KOPT-K1 (cell line): ENCODE measurements around the gene SENP2.

Source experiments
- H3K27ac ChIP-seq: fragments of 200-600 bp; sonication (generic); 2 replicates; pipeline ENCODE4 v1.5.1; 2016; ENCODE audit warnings: antibody characterized with exemption, mild to moderate bottlenecking, low read depth, low read length; ENCODE audit not compliant: poor library complexity, severe bottlenecking
- H3K36me3 ChIP-seq: fragments of 200-600 bp; sonication (generic); 2 replicates; pipeline ENCODE4 v1.5.1; 2017; ENCODE audit warnings: antibody characterized with exemption, mild to moderate bottlenecking, low read length, moderate library complexity; ENCODE audit not compliant: insufficient read depth
- H3K9me3 ChIP-seq: fragments of 200-600 bp; sonication (generic); 2 replicates; pipeline ENCODE4 v1.5.1; 2017; ENCODE audit warnings: antibody characterized with exemption, low read length, mild to moderate bottlenecking; ENCODE audit not compliant: insufficient read depth, poor library complexity, severe bottlenecking

SENP2 gene

GRCh38 chr3:185663929-185664328 is 77.8 kb downstream of the SENP2 start:
- H3K36me3 ChIP-seq: no peaks in the 10 kb centered on the region
- H3K27ac ChIP-seq: no peak overlapping the region
- no peaks in the 10 kb centered on the region for H3K9me3 ChIP-seq

GRCh38 chr3:185667574-185667973 is 81.5 kb downstream of the SENP2 start:
- H3K36me3 ChIP-seq: no peaks in the 10 kb centered on the region
- H3K9me3 ChIP-seq: no peaks in the 10 kb centered on the region
- H3K27ac ChIP-seq: no peak overlapping the region

GRCh38 chr3:185677146-185677829 is 91.2 kb downstream of the SENP2 start:
- Histone ChIP-seq H3K27ac (no peak overlapping the region), H3K9me3 (no peaks in the 10 kb centered on the region), H3K36me3 (no peaks in the 10 kb centered on the region)

GRCh38 chr3:185678027-185678426 is 91.9 kb downstream of the SENP2 start:
- Histone ChIP-seq H3K27ac (no peak overlapping the region), H3K36me3 (no peaks in the 10 kb centered on the region), H3K9me3 (no peaks in the 10 kb centered on the region)

- H3K9me3 ChIP-seq: no peaks in the 10 kb centered on the region
- H3K27ac ChIP-seq: no peak overlapping the region
- H3K36me3 ChIP-seq: no peaks in the 10 kb centered on the region
Measured at GRCh38 chr3:185680231-185680630, 94.1 kb downstream of the SENP2 start.
